SK-N-SH treated with all-trans-retinoic acid at 6 μM for 48 hours (cell line): ENCODE measurements around the gene RAB33A.

Experiments
- ARNTL ChIP-seq: fragments of 450-650 bp; formaldehyde crosslinking; IDR thresholded peaks from 2 replicates; pipeline ENCODE4 v1.5.0; 2020; ENCODE audit warnings: low read depth, mild to moderate bottlenecking, moderate library complexity, borderline replicate concordance
- OSR1 ChIP-seq: fragments of 250-450 bp; sonication (Bioruptor Pico); IDR thresholded peaks from 2 replicates; pipeline ENCODE4 v1.8.0; 2022; ENCODE audit warnings: moderate library complexity, mild to moderate bottlenecking, inconsistent platforms
- TCF4 ChIP-seq: fragments of 250-450 bp; sonication (Bioruptor Pico); IDR thresholded peaks from 2 replicates; pipeline ENCODE4 v1.8.0; 2021; ENCODE audit warnings: mild to moderate bottlenecking, moderate library complexity, borderline replicate concordance
- TOX ChIP-seq: fragments of 250-450 bp; sonication (Bioruptor Pico); IDR thresholded peaks from 2 replicates; pipeline ENCODE4 v1.8.0; 2021; ENCODE audit warnings: mild to moderate bottlenecking, moderate library complexity, borderline replicate concordance
- ZFP30 ChIP-seq: fragments of 450-650 bp; formaldehyde crosslinking; IDR thresholded peaks from 2 replicates; pipeline ENCODE4 v1.5.0; 2022; ENCODE audit warnings: mild to moderate bottlenecking, moderate library complexity

GRCh38 chrX:130211415-130212186 lies 39.8 kb downstream of the RAB33A start:
- TF ChIP-seq OSR1 (CRISPR knock-in tag) (no peak), TCF4 (CRISPR knock-in tag) (no peak), ARNTL (CRISPR knock-in tag) (no peak), TOX (no peak), ZFP30 (CRISPR knock-in tag) (no peak)
